K562 (cell line): ENCODE results near the gene TSTD1. TPM values are rescaled to one million over a fixed set of nuclear protein-coding genes. Genes with fewer than 3 reads are reported as not detected.

Experiments used
- ATF3 ChIP-seq, 2 experiments: fragments of 450-650 bp in 1 of 2; sonication (generic) in 1 of 2; formaldehyde crosslinking in 1 of 2; IDR thresholded peaks in 1 of 2; conservative IDR thresholded peaks in 1 of 2; 2 replicates each; pipeline versions ENCODE4 v1.6.1 to v1.8.1; 2016 to 2023; ENCODE audit warnings: mild to moderate bottlenecking in 2 of 2, moderate library complexity in 2 of 2, inconsistent platforms in 1 of 2, missing genetic modification reagents in 1 of 2
- GATAD2A ChIP-seq: fragments of 450-650 bp; IDR thresholded peaks from 2 replicates; pipeline ENCODE4 v1.6.1; 2017
- GTF2F1 ChIP-seq: IDR thresholded peaks from 2 replicates; pipeline ENCODE4 v1.6.1; 2011; ENCODE audit warnings: low read depth, low read length, improper control_type of control experiment
- ID3 ChIP-seq, 2 experiments: fragments of 250-450 bp in 1 of 2; fragments of 450-650 bp in 1 of 2; sonication (Bioruptor Pico) in 1 of 2; IDR thresholded peaks; 2 replicates each; pipeline versions ENCODE4 v1.6.1 to v1.8.0; 2016 to 2021; ENCODE audit warnings: mild to moderate bottlenecking in 2 of 2, moderate library complexity in 2 of 2, missing compliant biosample characterization in 1 of 2, missing genetic modification characterization in 1 of 2
- KAT7 ChIP-seq: sonication (generic); formaldehyde crosslinking; IDR thresholded peaks from 2 replicates; pipeline ENCODE4 v1.8.0; 2022; ENCODE audit warnings: missing genetic modification reagents, mild to moderate bottlenecking, borderline replicate concordance
- MYC ChIP-seq, 2 experiments: fragments of 250-450 bp in 1 of 2; sonication (Bioruptor Pico) in 1 of 2; IDR thresholded peaks; 2 replicates each; pipeline versions ENCODE4 v1.5.1 to v1.6.1; 2012 to 2021; ENCODE audit warnings: low read depth in 2 of 2, borderline replicate concordance in 1 of 2, improper control_type of control experiment in 1 of 2, low read length in 1 of 2, mild to moderate bottlenecking in 1 of 2, moderate library complexity in 1 of 2
- NR4A1 ChIP-seq, 2 experiments: fragments of 250-450 bp in 1 of 2; fragments of 450-650 bp in 1 of 2; sonication (Bioruptor Pico) in 1 of 2; IDR thresholded peaks; 2 replicates each; pipeline versions ENCODE4 v1.4.0 to v1.6.1; 2016 to 2020; ENCODE audit warnings: mild to moderate bottlenecking in 2 of 2, missing compliant biosample characterization in 1 of 2, missing genetic modification characterization in 1 of 2, moderate library complexity in 1 of 2
- POLR2G ChIP-seq: fragments of 200-400 bp; formaldehyde crosslinking; IDR thresholded peaks from 2 replicates; pipeline ENCODE4 v1.6.1; 2017; ENCODE audit warnings: low read depth, mild to moderate bottlenecking, antibody characterized with exemption, low read length, moderate library complexity
- PRPF4 ChIP-seq: fragments of 200-400 bp; formaldehyde crosslinking; IDR thresholded peaks from one replicate; pipeline ENCODE4 v1.6.1; 2017; ENCODE audit warnings: low read length, low read depth, mild to moderate bottlenecking; ENCODE audit not compliant: insufficient read depth, poor library complexity, severe bottlenecking
- RCOR1 ChIP-seq, 2 experiments: IDR thresholded peaks; 2 replicates each; pipeline ENCODE4 v1.6.1; 2012; ENCODE audit warnings: low read depth in 2 of 2, low read length in 2 of 2, borderline replicate concordance in 1 of 2, improper control_type of control experiment in 1 of 2
- SMARCA4 ChIP-seq: fragments of 450-650 bp; IDR thresholded peaks from 2 replicates; pipeline ENCODE4 v1.6.1; 2016
- ZEB2 ChIP-seq: fragments of 450-650 bp; IDR thresholded peaks from 2 replicates; pipeline ENCODE4 v1.6.1; 2016
- ZFPM2 ChIP-seq: fragments of 250-450 bp; sonication (Bioruptor Pico); IDR thresholded peaks from 2 replicates; pipeline ENCODE4 v1.5.1; 2022; ENCODE audit warnings: mild to moderate bottlenecking
- ZNF280A ChIP-seq: fragments of 450-650 bp; IDR thresholded peaks from 2 replicates; pipeline ENCODE4 v1.6.1; 2018; ENCODE audit warnings: mild to moderate bottlenecking, low read depth; ENCODE audit not compliant: partially characterized antibody
- ZNF76 ChIP-seq: fragments of 250-450 bp; sonication (Bioruptor Pico); IDR thresholded peaks from 2 replicates; pipeline ENCODE4 v1.4.0; 2020; ENCODE audit warnings: mild to moderate bottlenecking, moderate library complexity, borderline replicate concordance
- polyA plus RNA-seq, 8 experiments: library from polyadenylated mRNA; depleted of rRNA in 4 of 8; stranded (reverse) in 5 of 8; unstranded in 3 of 8; fragments of >200 nt; fragmentation: Nextera tagmentation in 2 of 8; fragmentation: Illumina TruSeq in 1 of 8; extraction: Ambion mirVana in 2 of 8; extraction: Trizol in 1 of 8; gene quantifications; 2 replicates each; pipeline versions ENCODE4 v1.2.1 to v1.2.3, GENCODE V29; 2011 to 2014; ENCODE audit warnings: inconsistent platforms in 1 of 8, missing spikeins in 1 of 8
- total RNA-seq, 7 experiments: library from RNA; depleted of rRNA in 6 of 7; stranded (reverse); fragments of >200 nt in 6 of 7; fragmentation: Illumina TruSeq in 2 of 7; extraction: Trizol in 2 of 7; gene quantifications; 2 replicates each; pipeline versions ENCODE4 v1.2.1 to v1.2.3, GENCODE V29; 2011 to 2021; ENCODE audit warnings: low replicate concordance in 1 of 7
- TF ChIP-seq, protein P1 (sequence below): fragments of 250-450 bp; sonication (Bioruptor Pico); IDR thresholded peaks from 2 replicates; pipeline ENCODE4 v1.5.0; 2021
- TF ChIP-seq, protein P2 (sequence below): fragments of 250-450 bp; sonication (Bioruptor Pico); IDR thresholded peaks from 2 replicates; pipeline ENCODE4 v1.8.0; 2021; ENCODE audit warnings: borderline replicate concordance, mild to moderate bottlenecking, moderate library complexity; ENCODE audit not compliant: poor library complexity, severe bottlenecking
- TF ChIP-seq, protein P3 (sequence below): fragments of 250-450 bp; sonication (Bioruptor Pico); IDR thresholded peaks from 2 replicates; pipeline ENCODE4 v1.8.0; 2022; ENCODE audit warnings: moderate library complexity, mild to moderate bottlenecking, inconsistent platforms

The TSTD1 gene
- total and polyA plus RNA-seq, 9 of the 15 experiments (the other 6 are each of a cell fraction or from before 2014, with no cell fraction given), result 0.23 to 0.53 TPM; not detected in 7

GRCh38 chr1:161019751-161020495 lies 18.8 kb downstream of the TSTD1 start (continued):
- TF ChIP-seq RCOR1 (IDR thresholded peaks at IDR 0.05; ENCODE audit: borderline replicate concordance in 1 of 2, low read depth in 2 of 2, low read length in 2 of 2), result peak in 1 of 2 experiments; percentile 58; a peak in 1 of 4 replicates
- no peak for TF ChIP-seq GATAD2A
- peak; percentile 43 for TF ChIP-seq SMARCA4
- no peak for TF ChIP-seq MYC (IDR thresholded peaks at IDR 0.05; ENCODE audit: low read depth, low read length)
- TF ChIP-seq MYC (CRISPR knock-in tag; IDR thresholded peaks at IDR 0.05; ENCODE audit: borderline replicate concordance, low read depth), result no peak
- TF ChIP-seq PRPF4, result no peak
- TF ChIP-seq ZEB2, result peak; percentile 87
- TF ChIP-seq ID3 (CRISPR knock-in tag; IDR thresholded peaks at IDR 0.05), result no peak
- TF ChIP-seq ID3 (tag; IDR thresholded peaks at IDR 0.05), result no peak
- TF ChIP-seq KAT7 (CRISPR knock-in tag), result peak; percentile 15; the same call in 1 of the 2 replicates
- TF ChIP-seq NR4A1 (CRISPR knock-in tag; IDR thresholded peaks at IDR 0.05), result no peak
- TF ChIP-seq NR4A1 (tag; IDR thresholded peaks at IDR 0.05), result no peak
- no peak for TF ChIP-seq POLR2G
- TF ChIP-seq, protein P1, sequence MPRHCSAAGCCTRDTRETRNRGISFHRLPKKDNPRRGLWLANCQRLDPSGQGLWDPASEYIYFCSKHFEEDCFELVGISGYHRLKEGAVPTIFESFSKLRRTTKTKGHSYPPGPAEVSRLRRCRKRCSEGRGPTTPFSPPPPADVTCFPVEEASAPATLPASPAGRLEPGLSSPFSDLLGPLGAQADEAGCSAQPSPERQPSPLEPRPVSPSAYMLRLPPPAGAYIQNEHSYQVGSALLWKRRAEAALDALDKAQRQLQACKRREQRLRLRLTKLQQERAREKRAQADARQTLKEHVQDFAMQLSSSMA (CRISPR knock-in tag), result no peak
- TF ChIP-seq, protein P2, sequence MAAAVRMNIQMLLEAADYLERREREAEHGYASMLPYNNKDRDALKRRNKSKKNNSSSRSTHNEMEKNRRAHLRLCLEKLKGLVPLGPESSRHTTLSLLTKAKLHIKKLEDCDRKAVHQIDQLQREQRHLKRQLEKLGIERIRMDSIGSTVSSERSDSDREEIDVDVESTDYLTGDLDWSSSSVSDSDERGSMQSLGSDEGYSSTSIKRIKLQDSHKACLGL (CRISPR knock-in tag), result no peak
- no peak for TF ChIP-seq ZNF280A
- no peak for TF ChIP-seq ZFPM2 (CRISPR knock-in tag)
- 0 out of 2 replicates have a peak, but pooled peaks have one; percentile 11 for TF ChIP-seq ATF3 (IDR thresholded peaks at IDR 0.05)
- TF ChIP-seq ATF3 (CRISPR knock-in tag; conservative IDR thresholded peaks at IDR 0.05), result no peak
- no peak for TF ChIP-seq GTF2F1
- TF ChIP-seq, protein P3, sequence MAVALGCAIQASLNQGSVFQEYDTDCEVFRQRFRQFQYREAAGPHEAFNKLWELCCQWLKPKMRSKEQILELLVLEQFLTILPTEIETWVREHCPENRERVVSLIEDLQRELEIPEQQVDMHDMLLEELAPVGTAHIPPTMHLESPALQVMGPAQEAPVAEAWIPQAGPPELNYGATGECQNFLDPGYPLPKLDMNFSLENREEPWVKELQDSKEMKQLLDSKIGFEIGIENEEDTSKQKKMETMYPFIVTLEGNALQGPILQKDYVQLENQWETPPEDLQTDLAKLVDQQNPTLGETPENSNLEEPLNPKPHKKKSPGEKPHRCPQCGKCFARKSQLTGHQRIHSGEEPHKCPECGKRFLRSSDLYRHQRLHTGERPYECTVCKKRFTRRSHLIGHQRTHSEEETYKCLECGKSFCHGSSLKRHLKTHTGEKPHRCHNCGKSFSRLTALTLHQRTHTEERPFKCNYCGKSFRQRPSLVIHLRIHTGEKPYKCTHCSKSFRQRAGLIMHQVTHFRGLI (CRISPR knock-in tag), result no peak
- TF ChIP-seq ZNF76 (CRISPR knock-in tag), result no peak
